ENCODE measurements around the gene MACROD2.
"Not testable (repeated sequence)": the region's sequence is repeated elsewhere in the genome, so short reads cannot be mapped to it uniquely, and the experiment has no call there.

The MACROD2 gene

DNA sequence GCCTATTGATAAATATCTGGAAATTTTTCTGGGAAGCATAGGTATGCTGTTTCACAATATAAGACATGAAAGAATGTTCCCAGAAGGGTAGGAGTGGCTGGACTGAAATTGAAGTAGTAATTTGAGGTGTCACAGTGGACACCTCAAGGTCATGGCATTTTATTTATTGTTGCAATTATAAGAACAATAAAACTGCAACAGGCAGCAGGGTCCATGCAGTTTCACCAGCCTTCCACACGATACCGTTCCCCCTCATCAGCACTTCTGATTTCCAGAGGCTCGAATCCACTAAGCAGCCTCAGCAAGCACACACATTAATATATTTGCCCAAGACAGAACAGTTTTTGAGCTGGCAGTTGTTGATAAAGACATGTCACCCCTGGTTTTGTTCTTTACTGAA lies 1540.5 kb downstream of the MACROD2 start:
- no peak for DNase-seq (ENCODE audit: low spot score)

DNA sequence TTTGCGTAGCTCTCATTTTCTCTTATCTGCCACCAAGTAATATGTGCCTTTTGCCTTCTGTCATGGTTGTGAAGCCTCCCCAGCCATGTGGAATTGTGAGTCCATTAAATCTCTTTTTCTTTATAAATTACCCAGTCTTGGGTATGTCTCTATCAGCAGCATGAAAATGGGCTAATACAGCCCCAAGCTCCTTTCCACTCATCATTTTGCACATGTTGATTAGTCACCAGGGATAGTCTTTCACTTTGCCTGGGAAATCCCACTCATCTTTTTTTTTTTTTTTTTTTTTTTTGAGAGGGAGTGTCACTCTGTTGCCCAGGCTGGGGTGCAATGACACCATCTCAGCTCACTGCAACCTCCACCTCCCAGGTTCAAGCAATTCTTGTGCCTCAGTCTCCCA lies 1541.9 kb downstream of the MACROD2 start:
- DNase-seq (ENCODE audit: low spot score) = not testable (repeated sequence)

DNA sequence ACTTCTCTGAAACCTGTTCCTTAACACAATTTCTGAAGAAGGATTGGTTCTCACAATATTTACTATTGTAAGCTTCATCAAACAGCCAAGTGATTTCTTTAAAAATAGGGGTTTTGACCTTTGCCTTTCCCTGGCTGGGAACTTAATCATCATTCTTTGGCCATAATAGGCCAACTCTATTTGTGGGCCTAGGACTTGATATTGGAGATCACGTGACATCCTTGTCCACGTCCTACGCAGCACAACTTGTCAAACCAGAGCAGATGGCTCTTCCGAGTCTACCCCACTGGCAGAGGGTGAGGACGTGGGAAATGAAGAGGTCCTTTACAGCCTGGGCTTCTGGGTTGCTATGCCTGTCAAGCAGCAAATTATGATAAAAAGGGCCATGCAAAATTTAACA lies 1547.3 kb downstream of the MACROD2 start:
- no peak for DNase-seq (ENCODE audit: low spot score)

DNA sequence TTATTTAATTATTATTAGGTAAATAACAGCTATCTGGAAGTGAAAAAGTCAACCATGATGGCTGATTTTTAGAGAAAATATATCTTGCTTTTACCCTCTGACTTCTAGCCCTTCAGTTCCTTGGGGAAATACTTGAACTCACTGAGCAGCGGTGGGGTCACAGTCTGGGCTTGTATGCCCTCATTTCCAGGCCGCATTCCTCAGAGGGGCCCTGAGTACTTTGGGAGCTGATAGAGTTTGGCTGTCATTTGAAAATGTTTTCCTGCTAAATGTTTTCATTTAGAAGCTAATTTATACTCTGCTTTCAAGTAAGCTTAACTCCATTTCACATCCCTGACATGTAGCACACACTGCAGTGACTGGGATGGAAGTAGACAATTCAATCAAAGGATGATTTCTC lies 1549.4 kb downstream of the MACROD2 start:
- no peak for DNase-seq (ENCODE audit: low spot score)

DNA sequence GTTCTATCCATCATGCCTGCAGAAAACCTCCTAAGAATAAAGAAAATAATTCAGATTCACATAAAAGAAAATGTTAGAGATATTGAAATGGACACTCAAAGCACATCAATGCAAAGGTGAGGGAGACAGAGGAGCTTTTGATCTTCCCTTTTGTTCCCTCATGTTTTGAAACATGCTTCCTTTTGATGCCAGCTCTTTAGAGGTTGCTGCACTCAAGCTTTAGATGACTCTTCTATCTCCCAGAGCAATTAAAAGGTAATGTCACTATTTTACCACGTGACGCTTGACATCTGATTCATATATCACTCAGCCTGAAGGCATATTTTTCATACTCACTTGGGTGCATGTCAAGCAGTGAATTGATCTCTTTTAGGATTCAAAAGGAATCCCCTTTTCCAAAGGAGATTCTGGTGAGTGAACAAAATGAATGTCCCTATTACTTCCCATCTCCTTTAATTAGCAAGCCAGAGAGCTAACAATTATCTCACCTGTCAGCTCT lies 1551.3 kb downstream of the MACROD2 start:
- no peak for DNase-seq (ENCODE audit: low spot score)

DNA sequence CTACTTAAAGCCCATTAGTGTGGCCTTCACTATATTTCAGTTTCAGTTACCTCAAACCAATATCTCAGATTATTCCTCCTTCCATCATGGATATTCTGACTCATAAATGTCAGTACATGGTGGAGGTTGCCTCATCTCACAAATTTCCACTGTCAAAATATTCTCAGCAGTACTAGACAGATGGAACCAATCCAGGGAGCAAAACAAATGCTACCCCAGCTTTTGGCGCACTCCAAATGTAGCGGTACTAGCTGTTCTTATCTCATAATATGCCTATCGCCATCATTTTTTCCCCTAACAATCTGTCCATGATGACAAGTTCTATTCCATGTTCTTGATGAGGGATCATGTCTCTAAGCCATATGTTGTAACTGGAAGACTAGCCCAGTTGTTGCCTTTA lies 1551.8 kb downstream of the MACROD2 start:
- no peak for DNase-seq (ENCODE audit: low spot score)

DNA sequence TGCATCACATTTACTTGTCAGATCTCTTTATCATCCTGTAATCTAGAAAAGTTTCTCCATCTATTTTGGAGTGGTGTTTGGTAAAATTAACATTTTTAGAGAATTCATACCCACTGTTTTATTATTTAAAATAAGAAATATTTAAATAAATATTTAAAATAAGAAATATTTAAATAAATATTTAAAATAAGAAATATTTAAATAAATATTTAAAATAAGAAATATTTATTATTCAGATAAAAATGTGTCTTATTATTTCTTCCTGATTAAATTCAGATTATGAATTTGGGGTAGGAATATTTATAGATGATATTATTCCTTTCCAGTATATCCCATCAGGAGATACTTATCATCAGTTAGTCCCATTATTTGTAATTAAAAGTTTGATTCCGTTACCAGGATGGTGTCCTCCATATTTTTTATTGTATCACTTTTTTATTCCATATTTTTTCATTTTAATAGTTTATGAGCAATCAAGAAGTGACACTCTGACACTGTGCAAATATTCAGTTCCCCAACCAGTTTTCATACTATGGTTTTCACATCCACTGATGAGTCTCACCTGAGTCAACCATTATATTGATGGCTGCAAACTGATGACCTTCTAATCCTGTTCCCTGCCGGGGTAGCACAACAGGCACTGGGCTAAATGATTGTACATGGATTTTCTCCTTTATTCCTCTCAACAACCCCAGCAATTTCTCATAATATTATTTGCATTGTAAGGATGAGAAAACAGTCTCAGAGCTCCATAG lies 1555.0 kb downstream of the MACROD2 start:
- DNase-seq (ENCODE audit: low spot score) = no peak

DNA sequence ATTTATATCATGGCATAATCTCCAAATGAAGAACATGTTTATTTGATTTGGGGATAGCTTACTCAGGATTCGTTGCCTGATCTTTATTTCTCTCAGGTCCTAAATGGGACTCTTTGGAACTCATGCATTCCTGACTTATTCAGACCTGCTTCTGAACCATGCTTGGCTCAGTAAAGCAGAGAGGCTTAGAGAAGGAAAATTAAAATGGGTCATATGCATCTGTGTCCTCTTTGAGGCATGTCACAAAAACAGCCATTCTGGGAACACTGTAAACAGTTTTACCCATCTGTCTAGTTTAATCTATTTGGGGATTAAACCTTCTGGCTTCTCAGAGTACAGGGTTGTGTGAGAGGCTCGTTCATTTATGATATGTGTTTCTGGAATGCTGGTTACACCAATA lies 1560.6 kb downstream of the MACROD2 start:
- DNase-seq (ENCODE audit: low spot score) = no peak

DNA sequence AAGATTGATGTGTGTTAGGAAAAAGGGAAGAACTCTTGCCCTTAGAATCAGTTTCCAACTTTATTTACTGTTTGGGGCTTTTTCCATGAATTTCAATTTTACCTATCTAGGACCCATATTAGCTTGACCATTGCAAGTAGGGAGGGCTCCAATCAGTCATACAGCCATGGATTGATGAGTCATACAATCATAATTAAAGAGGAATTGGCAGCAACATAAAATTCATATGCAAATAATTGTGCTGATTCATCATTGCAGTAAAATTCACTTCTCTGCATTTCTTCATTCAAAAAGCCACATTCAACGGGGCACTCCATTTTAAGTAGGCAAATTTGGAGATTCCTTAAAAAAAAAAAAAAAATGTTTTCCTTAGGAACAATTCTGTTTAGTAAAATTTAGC lies 1561.6 kb downstream of the MACROD2 start:
- no peak for DNase-seq (ENCODE audit: low spot score)

DNA sequence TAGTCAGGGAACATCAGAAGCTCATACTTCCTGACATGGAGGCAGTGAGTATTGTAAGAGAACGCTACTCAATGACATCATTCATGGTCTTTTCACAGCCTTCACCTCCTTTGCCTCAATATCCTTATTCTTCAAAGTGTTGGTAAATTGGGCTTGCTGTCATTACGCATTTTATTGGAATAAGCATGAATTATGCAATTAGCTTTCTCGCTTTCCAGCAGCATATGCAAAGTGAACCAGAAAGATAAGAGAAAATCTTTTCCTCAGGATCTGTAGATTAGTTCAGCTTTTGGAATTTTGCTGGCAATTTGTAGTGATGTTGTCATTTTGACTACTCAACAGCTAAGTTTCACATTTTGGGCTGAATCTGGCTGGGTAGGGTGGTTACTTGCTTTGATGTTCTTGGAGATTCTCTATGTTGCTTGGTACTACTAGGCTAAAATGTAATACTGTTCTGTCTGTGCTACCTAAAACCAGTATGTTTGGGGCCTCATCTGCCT lies 1565.8 kb downstream of the MACROD2 start:
- no peak for DNase-seq (ENCODE audit: low spot score)

DNA sequence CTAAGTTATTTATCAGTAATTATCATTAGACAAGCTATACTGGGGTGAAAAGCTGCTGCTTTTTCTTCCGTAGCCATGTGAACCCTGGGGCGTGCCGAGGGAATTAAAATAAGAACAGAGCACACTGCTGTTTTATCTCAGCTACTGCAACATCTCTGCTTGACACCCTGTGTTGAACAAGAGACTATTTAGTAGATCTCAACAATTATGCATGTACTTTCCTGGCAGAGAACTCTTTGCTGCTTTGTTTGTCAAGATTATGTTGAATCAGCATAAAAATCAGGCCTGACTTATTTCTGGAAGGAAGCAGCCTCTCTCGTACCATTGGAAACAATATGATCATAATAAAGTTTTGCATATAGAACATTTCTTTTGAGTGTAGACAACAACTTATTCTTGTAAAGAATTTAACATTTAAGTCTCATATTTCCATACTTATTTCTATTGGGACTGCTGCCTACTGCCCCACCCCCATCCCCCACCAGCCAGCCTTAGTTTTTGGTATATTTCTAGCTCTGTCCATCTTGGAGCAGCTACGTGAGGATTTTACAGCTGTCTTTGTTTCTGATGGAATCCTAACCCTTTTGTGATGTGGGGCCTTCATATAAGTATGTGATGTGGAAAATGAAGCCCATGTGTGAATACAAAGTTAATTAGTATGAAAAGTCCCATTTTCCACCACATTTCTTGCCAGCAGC lies 1566.5 kb downstream of the MACROD2 start:
- no peak for DNase-seq (ENCODE audit: low spot score)

DNA sequence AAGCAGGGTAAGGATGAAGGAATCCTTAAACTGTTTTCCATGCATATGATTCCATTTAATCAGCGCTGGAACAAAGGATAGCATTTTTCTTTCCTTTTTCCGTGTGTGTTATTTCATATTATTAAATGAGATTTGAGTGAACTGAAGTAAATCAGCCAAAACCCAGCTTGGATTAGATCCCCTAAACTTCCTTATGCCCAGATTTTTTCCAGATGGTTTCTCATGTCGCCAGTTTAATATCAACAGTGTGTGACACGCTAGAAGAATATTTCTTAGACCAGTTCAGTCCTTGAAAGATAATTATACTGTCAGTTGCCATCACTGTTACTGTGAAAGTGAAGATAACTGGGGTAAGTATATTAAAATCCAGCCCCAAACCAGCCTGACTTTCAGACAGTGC lies 1568.5 kb downstream of the MACROD2 start:
- DNase-seq (ENCODE audit: low spot score) = no peak

DNA sequence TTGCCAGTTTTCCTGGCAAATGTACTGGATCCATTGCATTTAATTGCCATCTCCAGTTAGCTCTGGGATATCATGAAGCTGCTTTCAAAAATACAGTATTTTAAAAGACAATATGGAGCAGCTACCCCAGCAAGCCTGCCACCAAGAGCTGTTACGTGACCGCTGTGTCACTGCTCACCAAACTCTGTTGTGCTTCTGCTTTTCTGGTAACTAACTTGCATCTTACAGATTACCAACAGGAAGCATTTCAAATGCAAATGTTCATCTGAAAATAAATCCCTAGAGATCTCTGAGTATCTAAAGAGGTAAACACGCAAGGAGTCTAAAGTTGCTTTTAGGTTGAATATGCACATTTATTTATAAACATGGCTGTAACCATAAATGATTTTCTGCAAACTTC lies 1569.7 kb downstream of the MACROD2 start:
- peak; percentile 41 for DNase-seq (ENCODE audit: low spot score)

DNA sequence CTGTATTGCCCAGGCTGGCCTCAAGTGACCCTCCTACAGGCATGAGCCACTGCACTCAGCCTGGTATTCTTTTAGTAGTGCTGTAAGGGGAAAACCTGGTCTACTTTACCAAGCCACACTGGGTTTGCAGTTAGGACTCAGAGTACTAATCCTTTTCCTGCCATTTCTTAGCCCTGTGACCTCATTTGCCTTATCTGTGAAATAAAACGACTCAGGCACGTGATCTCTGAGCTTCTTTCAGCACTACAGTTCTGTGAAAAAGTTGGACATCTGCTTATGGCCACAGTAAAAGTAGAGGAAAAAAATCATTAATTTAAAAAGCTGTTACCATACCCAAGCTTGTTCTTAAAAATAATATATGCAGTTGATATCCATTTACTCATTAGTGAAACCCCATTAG lies 1570.5 kb downstream of the MACROD2 start:
- DNase-seq (ENCODE audit: low spot score) = no peak

DNA sequence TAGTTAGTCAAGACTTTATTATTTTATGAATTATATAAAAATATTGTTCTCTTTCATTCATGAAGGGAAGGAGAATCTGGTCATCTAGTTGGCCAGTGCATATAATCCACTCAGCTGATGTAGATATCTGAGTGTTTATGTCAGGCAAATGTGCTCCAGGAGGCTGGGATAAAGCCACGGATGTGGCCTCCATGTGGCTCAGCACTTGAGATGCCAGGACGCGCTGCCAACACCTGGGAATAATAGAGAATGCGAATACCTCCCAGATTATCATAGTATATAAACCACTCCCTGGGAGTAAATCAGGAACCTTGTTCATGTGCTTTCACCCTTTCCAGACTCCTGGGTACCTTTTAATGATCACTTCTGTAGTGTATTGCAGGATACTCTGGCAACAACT lies 1571.9 kb downstream of the MACROD2 start:
- no peak for DNase-seq (ENCODE audit: low spot score)

DNA sequence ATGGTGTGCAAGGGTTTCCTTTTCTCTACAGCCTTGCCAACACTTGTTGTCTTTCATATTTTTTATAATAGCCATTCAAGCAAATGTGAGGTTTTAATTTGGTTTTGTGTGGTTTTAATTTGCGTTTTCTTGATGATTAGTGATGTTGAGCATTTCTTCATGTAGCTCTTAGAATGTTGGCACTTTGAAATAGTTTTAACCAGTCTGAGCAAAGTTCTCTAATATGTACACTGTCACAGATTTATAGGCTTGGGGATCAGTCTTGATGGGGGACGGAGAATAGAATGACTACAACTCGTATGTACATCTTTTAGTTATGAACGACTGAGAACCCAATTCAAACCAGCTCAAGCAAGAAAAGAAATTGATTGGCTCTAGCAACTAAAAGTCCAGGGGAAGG lies 1574.8 kb downstream of the MACROD2 start:
- DNase-seq (ENCODE audit: low spot score) = no peak

DNA sequence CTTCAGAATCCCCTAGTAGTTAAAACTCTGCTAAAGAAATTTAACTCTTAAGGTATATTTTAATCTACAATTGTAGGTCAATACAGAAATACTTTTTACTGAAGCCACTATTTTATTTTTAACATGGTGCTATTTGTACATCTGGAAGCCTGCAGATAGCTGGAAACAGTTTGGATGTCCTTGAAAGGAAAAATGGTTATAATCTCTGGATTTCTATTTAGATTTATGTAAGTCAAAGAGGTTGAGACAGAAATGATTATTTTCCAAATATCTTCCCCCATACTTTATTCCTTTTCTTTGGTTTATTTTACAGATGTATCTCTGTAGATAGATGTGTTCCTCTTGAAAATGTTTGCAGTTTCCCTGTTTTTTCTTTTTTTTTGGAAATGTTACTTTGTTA lies 1575.7 kb downstream of the MACROD2 start:
- no peak for DNase-seq (ENCODE audit: low spot score)

DNA sequence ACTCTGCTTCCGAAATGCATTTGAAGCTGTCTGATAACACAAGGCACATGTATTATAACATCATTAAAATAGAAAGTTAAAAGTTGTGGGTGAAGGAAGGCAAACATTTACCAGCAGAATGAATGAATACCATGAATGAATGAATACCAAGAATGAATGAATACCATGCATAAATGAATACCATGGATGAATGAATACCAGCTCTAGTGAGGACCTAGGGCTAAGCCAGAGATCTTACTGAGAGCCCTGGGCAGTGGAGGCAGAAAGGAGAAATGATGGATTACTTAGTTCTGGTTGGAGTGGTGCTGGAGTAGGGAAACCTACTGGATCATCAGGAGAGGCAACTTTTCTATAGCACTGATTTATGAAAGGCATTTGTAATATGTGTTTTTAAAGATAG lies 1579.9 kb downstream of the MACROD2 start:
- DNase-seq (ENCODE audit: low spot score) = no peak

DNA sequence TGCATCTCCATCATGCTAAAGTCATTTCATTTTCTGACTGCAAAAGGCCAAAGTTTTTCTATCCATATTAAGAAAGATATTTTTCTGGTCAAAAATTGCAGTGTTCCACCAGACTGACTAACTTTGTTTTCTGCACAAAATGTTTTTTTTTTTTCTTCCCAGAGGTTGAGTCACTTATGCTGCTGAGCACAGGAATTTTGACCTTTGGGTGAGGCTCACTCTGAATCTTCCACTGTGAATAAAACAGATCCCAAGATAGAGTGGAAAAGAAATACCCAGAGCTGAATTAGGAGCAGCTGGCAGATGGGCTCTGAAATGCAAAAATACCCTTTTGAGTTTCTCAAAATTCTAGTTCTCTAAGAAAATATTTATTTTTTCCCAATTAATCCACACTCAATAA lies 1581.1 kb downstream of the MACROD2 start:
- DNase-seq (ENCODE audit: low spot score) = no peak

DNA sequence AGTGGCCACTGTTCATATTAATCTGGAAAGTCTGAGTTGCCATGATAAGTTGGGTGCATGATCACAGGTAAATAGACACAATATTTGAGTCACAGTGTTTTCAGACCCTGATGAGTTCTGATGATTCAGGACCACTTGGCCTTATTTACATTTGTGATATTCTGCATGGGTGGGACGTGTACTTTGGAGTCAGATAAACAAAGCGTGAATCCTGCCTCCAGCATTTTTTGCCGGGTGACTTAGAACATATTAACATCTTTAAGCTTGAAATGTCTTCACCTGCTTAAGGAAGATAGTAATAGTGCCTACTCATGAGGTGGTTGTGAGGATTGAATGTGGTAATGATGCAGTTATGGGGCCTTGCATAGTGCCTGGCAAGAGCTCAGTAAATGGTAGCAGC lies 1582.8 kb downstream of the MACROD2 start:
- DNase-seq (ENCODE audit: low spot score) = no peak

DNA sequence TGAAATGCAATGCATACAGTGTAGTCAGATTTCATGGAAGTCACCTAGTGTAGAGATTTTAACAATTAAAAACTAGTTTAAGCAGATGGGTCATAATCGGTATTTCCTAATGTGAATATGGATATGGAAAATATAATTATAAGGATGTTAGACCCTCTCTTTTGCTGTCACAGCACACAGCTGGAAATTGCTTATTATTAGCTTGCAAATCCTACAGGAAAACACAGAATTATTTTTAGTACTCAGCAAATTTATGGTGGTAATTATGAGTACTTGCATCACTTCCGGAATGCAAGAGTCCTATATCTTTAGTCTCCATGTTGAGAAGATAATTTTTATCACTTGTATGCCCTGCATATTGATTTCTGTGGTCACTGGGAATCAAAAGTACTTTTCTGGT lies 1584.4 kb downstream of the MACROD2 start:
- DNase-seq (ENCODE audit: low spot score) = no peak

DNA sequence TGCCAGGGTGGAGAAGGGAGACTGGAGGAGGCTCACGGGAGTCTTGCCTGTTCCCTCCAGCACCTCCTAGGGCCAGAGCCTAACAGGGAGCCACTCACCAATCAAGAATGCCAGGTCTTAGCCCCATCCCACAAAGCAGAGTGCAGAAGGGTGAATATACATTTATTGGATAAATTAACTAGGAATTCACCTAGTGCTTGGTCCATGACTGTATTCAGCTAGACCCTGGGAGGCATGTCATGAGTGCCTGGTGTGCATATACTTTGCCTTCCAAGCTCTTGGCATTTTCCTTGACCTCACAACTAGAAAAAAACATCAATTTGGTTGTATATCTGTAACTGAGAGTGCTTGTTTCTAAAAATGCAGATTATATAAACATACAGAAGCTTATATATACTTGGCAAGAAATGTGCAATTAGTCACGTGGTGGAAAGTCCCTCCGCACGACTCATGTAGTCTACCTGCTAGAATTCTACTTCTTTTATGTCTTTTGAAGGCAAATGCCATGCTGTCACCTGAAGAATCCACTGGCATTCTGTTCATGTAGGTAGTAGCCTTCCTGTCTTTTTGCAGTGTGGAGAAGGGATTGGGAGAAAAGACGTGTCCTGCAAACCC lies 1586.9 kb downstream of the MACROD2 start:
- no peak for DNase-seq (ENCODE audit: low spot score)

DNA sequence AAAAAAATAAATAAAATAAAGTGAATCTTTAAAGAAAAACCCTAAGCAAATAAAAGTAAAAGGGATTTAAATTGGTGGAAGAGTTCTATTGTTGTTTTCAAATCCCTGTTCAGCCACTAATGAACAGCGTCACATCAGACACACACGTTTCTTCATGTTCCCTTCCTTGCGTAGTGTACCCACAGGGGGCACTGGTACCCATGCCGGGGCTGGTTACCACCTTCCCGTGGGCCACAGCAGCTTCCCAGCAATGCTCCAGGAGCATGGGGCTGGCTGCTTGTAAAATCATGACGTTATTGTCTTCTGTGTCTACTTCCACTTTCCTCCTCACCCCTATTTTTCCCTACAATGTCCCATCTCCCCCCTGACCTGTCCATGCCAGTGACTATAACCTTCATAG lies 1589.2 kb downstream of the MACROD2 start:
- DNase-seq (ENCODE audit: low spot score) = no peak

All from germinal center (tissue), 1 donor.